HG02973 (cell line): ENCODE measurements around the gene DIP2B.

Experiments used
- ATAC-seq: cut with Tn5 transposase; IDR thresholded peaks from one replicate; pipeline ENCODE4 v1.9.1; 2021; ENCODE audit warnings: moderate library complexity; ENCODE audit not compliant: unreplicated experiment

Gene DIP2B

DNA sequence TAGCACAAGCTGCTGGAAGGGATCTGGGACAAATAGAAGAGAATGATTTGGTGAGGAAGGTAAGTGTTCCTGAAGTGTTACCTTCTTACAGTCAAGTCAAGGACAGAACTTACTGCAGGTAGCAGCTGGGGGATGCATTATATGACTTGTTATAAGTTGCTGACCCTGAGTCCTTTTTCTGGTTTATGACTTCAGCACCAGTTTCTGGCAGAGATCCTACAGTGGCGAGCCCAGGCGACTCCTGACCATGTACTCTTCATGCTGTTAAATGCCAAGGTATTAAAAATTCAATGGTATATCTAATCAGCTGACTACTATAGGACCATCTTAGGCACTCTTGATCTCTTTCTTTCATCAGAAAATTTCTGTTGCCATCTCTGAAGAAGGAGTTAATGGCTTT, 214.0 kb downstream of the DIP2B start:
- no peak for ATAC-seq

DNA sequence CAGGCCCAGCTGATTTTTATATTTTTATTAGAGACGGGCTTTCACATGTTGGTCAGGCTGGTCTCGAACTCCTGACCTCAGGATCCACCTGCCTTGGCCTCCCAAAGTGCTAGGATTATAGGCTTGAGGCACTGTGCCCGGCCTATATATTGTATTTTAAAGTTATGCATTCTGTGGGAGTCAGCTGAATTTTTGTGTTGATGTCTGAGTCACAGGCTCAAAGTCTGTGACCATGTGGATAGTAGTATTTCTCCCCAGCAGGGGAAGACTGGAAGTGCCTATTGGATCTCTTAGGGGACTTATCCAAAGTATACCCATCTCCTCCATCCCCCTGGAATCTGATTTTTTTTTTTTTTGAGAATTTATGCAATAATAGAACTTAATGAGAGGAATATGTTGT, 215.3 kb downstream of the DIP2B start:
- ATAC-seq: no peak

DNA sequence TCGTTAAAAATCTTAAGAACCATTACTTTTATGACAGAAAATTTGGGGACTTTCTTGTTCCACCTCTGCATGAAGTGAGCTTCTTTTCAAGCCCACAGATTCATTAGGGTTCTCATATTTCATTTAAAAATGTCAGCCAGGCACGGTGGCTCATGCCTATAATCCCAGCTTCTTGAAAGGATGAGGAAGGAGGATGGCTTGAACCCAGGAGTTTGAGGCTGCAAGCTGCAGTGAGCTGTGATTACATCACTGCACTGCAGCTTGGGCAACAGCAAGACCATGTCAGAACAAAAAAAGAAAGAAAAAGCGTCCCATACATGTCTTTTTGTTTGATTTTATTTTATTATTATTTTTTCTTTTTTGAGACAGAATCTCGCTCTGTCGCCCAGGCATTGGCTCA, 215.7 kb downstream of the DIP2B start:
- ATAC-seq: no peak

DNA sequence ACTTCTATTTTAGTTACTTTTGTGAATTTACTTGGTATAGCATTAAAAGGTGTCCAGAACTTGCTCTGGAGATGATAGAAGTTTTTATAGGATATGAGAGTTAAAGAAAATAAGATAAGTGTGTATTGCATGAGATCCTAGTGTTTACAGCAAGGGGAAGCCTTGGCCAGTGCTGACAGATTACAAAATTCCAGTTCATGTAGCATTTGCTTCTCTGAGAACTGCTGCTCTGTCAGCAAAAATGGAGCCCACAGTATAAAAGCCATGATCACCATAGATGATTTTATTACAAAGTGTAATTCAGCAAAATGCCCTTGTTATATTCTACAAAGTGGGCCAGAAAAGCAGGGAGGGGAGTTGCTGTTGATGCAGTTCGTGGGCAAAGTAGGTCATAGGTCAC, 219.1 kb downstream of the DIP2B start:
- ATAC-seq: no peak

DNA sequence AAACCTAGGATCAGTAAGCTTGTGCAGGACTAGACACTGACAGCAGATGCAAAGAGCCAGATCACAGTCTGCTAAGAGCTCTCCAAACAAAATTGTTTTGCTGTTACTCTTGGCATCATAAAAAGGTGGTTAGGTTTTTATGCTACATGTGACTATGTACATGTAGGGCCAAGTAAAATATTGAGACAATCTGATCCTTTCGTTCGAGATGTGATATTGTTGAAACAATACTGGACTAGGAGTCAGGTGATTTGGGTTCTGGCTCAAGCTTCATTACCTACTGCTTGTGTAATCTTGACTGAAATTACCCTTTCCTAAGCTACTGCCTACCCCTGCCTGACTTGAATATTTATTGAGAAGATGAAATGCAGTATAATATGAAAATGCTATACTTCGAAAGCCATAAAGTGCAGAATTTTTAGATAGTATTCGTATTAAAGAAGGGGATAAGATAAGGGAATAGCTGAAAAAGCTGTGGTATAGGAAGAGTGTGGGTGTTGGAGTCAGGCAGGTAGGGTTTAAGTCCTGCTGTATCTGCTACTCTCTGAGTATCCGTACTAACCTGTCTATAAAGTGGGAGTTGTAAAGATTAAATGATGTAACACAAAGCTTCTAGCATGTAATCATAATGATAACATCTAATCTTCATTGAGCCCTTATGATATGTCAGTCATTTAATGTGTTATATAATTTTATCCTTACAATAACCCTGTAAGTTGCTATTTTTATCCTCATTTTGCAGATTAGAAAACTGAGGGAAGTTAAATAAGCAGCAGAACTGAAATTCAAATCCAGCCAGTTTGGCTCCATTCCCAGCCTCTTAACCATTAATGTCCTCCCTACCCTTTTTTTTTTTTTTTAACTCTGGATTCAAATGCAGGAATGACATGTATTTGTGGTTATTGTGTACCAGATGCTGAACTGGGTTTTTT, 220.5 kb downstream of the DIP2B start:
- ATAC-seq: no peak

DNA sequence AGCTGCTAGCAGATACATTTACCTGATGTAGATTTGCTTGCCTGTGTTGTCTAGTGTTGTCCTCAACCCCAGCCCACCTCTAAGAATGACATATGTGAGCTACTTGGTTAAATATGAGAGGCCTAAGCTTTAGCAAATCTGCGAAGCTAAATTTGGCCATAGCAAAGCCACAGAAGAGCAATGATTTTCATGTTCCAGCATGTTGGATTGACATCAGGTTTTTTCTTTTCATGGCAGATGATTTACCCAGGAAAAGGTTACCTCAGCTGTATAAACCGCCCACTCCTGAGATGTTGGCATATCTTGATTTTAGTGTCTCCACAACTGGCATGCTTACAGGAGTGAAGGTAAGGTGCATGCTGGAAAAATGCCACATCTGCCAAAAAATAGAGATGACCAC, 222.7 kb downstream of the DIP2B start:
- no peak for ATAC-seq

DNA sequence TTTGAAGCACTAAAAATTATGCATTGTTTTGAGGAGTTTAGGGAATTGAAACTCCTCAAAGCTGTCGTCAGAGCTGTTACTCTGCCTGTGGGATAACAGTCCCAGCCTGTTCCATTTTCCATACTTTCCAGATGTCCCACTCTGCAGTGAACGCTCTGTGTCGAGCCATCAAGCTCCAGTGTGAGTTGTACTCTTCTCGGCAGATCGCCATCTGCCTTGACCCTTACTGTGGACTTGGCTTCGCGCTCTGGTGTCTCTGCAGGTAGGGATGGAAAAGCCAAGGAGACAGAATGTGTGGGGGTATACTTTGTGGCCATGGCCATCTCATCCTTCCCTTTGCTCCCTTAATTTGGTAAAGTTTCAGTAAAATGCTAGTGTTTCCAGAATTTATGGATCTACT, 223.6 kb downstream of the DIP2B start:
- no peak for ATAC-seq

DNA sequence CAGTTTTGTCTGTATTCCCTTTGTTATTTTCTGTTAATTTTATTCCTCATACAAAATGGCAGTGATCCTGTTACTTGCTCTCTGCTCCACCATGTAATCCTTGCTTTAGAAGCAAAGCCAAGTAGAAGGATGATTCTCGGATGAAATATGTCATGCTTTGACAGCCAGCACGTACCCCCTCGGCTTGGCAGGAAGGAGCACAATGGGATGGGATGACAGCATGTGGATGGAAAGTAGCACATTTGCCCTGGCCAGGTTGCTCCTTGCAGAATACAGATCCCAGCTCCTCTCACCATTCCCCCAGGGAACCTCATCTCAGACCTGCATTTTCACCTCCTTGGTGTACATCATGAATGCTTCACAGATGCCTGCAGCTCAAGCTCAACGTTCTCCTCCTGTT, 224.1 kb downstream of the DIP2B start:
- no peak for ATAC-seq

DNA sequence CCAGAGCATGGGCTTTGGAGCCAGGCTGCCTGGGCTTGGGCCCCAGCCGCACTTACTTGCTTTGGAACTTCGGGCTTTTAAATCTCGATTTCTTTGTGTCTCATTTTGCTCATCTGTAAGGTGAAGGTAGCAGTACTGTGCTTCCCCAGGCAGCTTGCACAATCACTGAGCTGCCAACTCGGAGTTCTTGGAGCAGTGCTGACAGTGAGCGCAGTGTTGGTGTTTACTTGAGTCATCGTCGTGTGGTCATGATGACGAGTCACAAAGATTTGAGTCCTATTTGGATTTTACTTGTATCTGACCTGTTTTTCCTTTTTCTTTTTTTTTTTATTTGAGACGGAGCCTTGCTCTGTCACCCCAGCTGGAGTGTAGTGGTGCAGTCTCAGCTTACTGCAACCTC, 227.8 kb downstream of the DIP2B start:
- no peak for ATAC-seq

DNA sequence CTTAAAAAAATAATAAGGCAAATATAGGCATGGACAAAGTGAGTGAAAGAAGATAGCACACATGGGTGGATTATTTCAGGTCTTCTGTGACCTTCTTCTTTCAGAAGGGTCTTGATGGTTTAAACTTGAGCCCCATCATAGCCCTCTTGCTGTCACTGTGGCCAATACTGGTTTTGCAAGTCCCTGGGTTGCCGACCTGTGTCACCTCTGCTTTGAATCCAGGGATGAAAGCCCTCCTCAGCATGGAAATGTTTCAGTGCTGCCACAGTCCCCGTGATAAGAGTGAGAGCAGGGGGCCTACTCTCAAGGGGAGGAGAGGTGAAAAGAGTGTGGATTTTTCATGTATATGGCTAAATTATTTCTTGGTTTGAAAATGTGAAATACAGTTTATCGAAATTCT, 228.9 kb downstream of the DIP2B start:
- no peak for ATAC-seq

DNA sequence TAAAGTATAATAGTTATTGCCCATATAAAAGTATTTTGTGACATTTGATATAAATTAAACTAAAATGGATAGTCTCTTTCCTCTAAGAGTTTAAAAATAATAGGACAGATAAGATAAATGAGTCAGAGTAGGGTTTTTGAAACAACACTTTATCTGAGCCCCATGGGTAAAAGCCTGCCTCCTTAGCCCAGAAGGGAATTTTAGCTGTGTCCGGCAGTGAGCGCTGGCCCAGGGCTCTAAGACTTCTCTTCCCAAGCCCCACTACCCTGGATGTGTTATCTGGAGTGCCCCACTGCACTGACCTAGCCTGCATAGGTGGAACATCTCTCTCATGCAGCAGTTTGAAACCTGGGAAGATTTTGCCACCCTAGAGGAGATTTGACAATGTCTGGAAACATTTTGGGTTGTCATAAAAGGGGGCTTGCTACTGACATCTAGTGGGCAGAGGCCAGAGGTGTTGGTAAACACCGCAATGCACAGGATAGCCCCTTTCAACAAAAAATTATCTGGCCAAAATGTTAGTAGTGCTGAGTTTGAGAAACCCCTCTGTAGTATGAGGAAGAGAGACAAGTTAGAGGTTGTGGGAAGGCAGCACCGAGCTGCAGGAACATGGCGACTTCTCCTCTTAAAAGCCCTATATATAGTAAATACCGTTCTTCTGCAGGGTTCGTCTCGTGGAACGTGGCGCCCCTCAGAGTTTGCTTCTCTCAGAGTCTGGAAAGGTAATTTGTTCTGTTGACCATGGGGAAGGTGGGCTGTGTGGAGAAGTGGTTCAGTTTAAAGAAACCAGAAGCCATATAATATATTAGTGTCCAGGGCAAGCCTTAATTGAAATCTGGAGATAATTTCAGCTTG, 229.9 kb downstream of the DIP2B start:
- no peak for ATAC-seq

DNA sequence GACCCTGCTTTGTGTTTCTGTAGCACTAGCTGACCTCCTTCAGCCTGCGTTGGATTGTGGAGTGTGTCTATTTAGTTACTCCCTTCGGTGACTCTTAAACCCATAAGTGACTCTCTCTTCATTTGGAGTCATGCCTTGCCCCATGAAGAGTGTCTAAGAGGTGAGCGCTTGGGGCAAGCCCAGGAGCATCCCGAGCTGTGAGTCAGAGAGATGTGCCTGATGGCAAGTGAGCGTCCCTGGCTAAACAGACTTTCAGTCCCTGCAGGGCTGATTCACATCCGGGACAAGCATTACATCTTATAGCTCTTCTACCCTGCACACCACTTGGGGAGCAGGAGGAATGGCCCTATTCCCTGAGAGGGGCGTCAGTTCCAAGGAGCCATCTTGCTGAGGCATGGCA, 234.8 kb downstream of the DIP2B start:
- no peak for ATAC-seq

DNA sequence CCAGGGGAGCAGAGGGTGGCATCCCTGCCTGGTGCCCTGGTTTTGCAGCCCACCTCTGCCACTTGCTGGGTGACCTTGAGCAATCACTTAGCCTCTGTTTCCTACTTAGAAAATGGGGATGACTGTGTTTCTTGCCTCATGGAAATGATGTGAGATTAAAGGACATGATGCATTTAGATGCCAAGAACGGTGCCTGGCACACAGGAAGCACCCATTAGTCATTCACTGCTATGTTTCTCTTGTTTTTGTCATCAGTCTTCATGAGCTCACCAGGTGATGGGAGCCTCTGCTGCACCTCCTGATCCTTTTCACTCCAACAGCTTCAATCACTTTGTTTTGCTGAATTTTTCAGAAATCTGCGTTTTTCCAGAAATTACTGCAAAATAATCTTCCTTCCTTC, 235.5 kb downstream of the DIP2B start:
- no peak for ATAC-seq

DNA sequence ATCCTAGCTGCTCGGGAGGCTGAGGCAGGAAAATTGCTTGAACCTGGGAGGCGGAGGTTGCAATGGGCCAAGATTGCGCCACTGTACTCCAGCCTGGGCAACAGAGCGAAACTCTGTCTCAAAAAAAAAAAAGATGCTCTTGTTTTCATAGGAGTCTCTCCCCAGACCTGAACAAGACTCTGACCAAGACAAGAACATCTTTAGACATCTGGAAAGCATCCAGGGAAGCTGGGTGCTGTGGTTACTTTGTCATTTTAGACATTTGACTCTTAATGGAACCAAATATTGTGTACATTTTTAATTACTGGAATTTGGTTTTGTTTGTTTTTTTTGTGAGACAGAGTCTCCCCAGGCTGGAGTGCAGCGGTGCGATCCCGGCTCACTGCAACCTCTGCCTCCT, 238.0 kb downstream of the DIP2B start:
- no peak for ATAC-seq

DNA sequence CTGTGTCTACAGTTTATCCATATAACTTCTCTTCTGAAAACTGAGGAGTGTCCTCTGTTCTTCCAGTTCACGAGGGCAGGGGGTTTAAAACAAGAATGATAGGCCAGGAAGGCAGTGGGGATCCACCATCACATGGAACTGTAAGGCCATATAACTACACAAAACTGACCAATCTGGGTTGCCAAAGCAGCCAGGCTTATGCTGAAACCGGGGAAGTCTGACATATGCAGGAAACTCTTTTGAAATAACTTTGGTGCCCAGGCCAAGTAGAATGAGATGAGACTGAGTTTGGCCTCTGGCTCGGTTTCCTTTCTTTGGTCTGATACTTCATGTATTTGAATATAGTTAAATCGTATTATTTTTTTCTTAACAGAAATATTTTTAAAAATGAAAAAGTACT, 241.1 kb downstream of the DIP2B start:
- ATAC-seq: no peak

DNA sequence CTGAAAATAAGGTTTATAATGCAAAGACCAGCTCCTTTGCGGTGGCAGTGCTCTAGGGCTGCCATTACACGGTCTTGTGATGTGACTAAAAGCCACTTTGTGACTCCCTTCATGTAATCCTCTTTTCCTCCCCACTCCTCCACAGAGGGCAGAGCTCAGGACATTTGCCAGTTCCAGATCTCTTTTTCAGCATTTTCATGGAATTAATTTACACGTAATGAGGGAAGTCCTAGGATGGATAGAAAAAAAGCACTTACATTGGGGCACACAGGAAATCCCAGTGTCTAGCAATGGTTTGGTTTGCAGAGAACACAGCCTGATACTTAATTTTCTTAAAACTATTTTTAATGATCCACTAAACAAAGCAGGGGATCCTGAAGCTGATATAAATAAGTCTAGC, 241.6 kb downstream of the DIP2B start:
- ATAC-seq: no peak

DNA sequence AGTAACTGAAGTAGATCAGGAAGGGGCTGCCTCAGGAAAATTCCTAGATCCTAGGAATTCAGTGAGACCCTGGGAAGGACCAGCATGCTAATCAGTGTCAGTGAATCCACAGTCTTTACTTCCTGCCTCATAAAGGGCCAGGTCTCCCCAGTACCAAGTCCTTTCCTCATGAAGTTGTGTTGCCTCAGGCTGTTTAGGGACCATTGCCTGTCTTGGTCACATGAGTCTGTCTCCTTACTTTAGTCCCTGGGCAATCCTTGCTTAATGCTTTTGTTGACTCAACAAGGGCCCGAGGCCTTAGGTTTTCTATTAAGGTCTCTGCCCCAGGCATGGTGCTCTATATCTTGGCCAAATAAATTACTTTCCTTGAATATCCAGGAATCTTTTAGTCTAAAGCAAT, 243.0 kb downstream of the DIP2B start:
- no peak for ATAC-seq

DNA sequence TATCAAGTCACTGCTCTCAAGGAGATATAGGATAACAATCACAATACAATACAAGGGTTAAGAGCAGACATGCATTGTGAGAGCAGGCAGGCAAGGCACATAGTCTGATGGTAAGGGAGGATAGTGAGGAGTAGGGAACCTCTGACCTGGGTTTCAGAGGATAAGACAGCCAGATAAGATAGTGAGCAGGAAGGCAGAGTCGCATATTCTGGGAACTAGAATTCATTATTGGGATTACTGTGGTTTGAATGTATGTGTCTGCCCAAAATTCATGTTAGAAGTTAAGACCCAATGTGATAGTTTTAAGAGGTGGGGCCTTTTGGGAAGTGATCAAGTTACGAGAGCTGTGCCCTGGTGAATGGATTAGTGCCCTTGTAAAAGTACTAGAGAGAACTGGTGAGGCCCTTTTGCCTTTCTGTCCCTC, 244.7 kb downstream of the DIP2B start:
- no peak for ATAC-seq

DNA sequence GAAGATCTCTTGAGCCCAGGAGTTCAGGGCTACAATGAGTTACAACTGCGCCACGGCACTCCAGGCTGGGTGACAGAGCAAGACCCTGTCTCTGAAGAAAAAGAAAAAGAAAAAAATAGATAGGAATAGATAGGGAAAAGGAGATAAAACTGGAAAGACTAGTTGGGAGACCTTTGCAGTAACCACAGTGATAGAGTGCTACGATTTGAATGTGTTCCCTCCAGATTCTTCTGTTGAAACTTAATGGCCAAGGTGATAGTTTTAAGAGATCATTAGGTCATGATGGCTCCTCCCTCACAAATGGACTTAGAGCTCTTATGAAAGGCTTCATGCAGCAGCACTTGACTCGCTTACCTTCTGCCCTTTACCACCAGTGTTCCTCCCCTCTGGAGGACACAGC, 245.6 kb downstream of the DIP2B start:
- ATAC-seq: no peak

DNA sequence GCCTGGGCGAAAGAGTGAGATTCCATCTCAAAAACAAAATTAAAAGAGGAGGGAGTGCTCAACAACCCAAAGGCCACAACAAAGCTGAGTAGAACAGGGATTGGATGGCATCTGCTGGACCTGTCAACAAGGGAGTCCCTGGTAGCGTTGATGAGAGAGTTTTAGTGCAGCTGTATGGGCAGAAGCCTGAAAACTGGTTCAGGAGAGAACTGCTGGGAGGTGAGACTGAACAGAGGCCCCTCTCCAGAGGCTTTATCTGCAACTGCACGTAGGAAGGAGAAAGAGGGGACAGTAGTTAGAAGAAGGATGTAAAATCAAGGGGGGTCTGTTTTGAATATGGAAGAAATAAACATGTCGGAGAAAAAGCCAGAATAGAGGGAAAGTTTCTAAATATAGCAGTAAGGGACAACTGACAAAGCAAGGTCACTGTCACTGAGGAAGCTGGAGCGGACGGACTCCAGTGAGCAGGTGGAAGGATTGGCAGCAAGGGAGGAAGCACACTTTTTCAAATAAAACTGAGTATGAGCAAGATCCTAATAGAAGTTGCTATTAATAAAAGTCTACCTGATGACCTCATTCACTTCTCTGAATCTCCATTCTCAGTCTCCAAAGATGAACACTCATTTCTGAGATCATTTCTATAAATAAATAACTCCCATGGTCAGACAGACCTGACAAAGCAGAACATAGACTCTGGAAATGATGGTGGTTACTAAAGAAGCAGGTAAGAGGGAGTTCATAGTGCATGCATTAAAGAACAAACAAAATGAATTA, 247.3 kb downstream of the DIP2B start:
- ATAC-seq: no peak

DNA sequence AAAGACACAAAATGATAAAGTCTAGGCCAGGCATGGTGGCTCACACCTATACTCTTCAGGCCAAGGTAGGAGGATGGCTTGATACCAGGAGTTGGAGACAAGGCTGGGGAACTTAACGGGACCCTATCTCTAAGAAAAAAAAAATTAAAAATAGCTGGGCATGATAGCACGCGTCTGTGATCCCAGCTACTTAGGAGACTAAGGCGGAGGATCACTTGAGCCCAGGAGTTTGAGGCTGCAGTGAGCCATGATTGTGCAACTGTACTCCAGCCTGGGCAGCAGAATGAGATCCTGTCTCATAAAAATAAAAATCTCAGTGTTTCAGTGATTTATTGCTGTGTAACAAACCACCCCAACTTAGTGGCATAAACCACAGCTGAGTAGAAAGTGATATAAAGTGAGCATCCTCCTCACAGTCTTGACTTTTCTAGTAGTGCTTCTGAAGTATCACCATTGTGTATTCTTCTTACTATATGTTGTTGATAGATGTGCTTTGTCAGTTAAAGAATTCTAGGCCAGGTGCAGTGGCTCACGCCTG, 248.5 kb downstream of the DIP2B start:
- ATAC-seq: no peak
